Activated CD4-positive, alpha-beta T cell treated with anti-CD3 and anti-CD28 coated beads, Interleukin-2, amount 10 ng/mL, durations not matched to agents 24 days and 14 days (primary cell): ENCODE results near the gene ZNF217. TPM values are rescaled to one million over a fixed set of nuclear protein-coding genes. Genes with fewer than 3 reads are reported as not detected.
"Not testable (repeated sequence)": the region's sequence is repeated elsewhere in the genome, so short reads cannot be mapped to it uniquely, and the experiment has no call there.

Experiments used
- DNase-seq: peaks from one replicate; pipeline ENCODE4 v3.0.0; 2022
- H3K27ac Mint-ChIP-seq: one replicate; pipeline ENCODE4 v1.8.0; 2022; ENCODE audit warnings: mild to moderate bottlenecking, mixed read lengths
- H3K27me3 Mint-ChIP-seq: one replicate; pipeline ENCODE4 v1.8.0; 2022; ENCODE audit warnings: mixed read lengths
- H3K36me3 Mint-ChIP-seq: one replicate; pipeline ENCODE4 v1.8.0; 2022; ENCODE audit warnings: low read depth, mild to moderate bottlenecking, mixed read lengths
- H3K4me1 Mint-ChIP-seq: one replicate; pipeline ENCODE4 v1.8.0; 2021; ENCODE audit warnings: mixed read lengths
- H3K4me3 Mint-ChIP-seq: one replicate; pipeline ENCODE4 v1.8.0; 2022; ENCODE audit warnings: mild to moderate bottlenecking, moderate library complexity, mixed read lengths
- H3K9me3 Mint-ChIP-seq: one replicate; pipeline ENCODE4 v1.8.0; 2021; ENCODE audit warnings: mixed read lengths
- intact Hi-C: fragments of 100-400 bp; cut with micrococcal nuclease; formaldehyde crosslinking; loops from one replicate; pipeline ENCODE4 v1.15.1; 2023
- total RNA-seq: library from RNA; stranded (reverse); gene quantifications from 2 replicates; pipeline ENCODE4 v1.2.3, GENCODE V29; 2022

Gene ZNF217
- total RNA-seq: 58.0 and 60.9 TPM in 2 replicates

DNA sequence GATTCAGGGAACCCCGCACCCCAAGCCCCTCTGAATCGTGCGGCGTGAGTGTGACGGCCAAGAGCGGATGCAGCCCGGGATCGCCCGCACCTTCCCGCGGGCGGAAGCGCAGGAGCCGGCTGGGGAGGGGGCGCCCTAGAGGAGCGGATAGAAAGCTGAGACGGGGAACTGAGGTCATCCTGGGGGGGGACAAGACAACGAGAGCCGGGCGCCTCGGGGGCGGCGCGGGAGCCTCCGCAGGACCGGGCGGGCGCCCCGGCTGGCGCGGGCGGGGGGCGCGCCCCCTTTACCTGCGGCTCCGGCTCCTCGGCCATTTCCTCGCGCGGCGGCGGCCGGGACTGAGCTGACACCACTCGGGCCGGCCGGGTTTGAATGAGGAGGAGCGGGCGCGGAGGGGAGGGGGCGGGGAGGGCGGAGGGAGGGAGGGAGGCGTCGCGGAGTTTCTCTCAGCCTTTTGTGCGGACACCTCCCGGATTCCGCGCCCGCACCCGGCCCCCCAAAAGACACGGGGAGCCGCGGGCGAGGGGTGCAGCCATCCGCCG is at the start of gene ZNF217:
TSS of gene ZNF217 (minus strand) at position 374 of the 542 bp plus-strand sequence. CDS start 11,013 bp downstream, outside the sequence.
- intact Hi-C loops: loop anchor here (1.0 to 5.0 kb wide), 5 partner anchors 15 to 621 kb away; partner anchors contain the start of gene TSHZ2
- Mint-ChIP-seq H3K4me1 (peaks cover 44% of the 10 kb centered on the region), H3K36me3 (peaks cover 15% of the 10 kb centered on the region), H3K27ac (peak within 1 kb of the TSS; percentile 98), H3K4me3 (peak within 1 kb of the TSS; percentile 87)
- H3K27me3 Mint-ChIP-seq, H3K9me3 Mint-ChIP-seq: not testable (repeated sequence)
- peak; percentile 92 for DNase-seq

DNA sequence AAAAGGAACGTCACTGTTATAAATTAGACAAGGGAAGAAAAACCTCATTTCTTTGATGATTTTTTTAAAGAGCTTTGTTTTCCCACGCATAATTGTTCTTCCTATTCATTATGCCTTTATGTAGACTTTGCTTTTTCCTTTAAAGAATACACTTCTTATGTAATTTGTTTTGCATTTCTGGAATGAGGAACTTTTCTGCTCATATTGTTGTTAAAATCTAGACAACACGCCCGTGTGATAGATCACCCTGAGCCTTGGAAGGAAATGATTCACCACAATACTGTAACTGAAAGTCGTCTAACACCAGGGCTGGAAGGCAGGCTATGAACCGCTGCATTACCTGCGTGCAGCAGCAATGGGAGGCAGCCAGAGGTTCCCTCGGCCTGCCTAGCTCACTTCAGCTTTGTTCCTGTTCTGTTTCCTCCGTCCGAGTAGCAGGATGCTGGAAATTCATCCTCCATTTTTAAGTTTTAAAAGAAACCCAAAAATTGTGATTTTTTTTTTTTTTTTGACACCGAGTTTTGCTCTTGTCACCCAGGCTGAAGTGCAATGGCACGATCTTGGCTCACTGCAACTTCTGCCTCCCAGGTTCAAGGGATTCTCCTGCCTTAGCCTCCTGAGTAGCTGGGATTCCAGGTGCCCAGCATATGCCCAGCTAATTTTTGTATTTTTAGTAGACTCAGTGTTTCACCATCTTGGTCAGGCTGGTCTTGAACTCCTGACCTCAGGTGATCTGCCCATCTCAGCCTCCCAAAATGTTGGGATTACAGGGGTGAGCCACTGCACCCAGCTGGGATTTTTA is 49.6 kb upstream of the ZNF217 start:
- Mint-ChIP-seq H3K36me3 (peaks cover 2% of the 10 kb centered on the region), H3K27me3 (no peaks in the 10 kb centered on the region), H3K27ac (peak overlapping the region; percentile 98), H3K9me3 (no peaks in the 10 kb centered on the region), H3K4me1 (peaks cover 37% of the 10 kb centered on the region), H3K4me3 (peak overlapping the region; percentile 81)
- intact Hi-C loops: loop anchor here (1.0 to 5.0 kb wide), 10 partner anchors 9 to 304 kb away; no protein-coding TSS in a partner anchor
- DNase-seq: peak; percentile 91

DNA sequence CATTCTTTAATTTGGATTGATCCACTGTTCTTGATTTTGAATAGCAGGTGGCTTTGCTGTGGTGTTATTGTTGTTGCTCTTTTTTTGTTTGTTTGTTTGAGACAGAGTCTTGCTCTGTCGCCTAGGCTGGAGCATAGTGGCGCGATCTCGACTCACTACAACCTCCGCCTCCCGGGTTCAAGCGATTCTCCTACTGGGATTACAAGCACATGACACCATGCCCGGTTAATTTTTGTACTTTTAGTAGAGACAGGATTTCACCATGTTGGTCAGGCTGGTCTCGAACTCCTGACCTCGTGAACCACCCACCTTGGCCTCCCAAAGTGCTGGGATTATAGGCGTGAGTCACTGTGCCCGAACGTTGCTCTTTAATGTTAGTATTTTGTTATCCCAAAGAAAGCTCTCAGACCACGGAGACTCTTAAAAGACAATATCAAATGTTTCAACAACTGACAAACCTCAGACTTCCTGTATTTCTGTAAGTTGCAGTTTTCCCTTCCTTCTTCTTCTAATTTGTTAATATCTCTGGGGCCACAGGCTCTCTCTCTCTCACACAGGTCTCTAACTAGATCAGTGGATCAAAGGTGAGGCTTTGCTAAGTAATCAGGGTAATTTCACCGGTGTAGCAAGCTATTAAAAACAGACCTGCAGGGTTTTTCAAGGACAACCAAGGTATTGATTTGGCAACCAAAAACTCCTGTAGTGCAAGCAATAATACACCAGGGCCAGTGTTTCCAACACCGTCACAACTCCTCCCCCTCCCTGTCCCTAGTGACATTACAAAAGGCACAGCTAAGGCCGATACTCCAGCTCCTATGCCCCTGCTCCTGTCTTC is 48.8 kb upstream of the ZNF217 start:
- Mint-ChIP-seq H3K9me3 (no peaks in the 10 kb centered on the region), H3K4me1 (peaks cover 39% of the 10 kb centered on the region), H3K4me3 (peak overlapping the region; percentile 81), H3K27me3 (no peaks in the 10 kb centered on the region), H3K36me3 (peaks cover 2% of the 10 kb centered on the region), H3K27ac (peak overlapping the region; percentile 98)
- DNase-seq: peak; percentile 84
- intact Hi-C loops: loop anchor here (1.0 to 5.0 kb wide), 10 partner anchors 10 to 305 kb away; no protein-coding TSS in a partner anchor

DNA sequence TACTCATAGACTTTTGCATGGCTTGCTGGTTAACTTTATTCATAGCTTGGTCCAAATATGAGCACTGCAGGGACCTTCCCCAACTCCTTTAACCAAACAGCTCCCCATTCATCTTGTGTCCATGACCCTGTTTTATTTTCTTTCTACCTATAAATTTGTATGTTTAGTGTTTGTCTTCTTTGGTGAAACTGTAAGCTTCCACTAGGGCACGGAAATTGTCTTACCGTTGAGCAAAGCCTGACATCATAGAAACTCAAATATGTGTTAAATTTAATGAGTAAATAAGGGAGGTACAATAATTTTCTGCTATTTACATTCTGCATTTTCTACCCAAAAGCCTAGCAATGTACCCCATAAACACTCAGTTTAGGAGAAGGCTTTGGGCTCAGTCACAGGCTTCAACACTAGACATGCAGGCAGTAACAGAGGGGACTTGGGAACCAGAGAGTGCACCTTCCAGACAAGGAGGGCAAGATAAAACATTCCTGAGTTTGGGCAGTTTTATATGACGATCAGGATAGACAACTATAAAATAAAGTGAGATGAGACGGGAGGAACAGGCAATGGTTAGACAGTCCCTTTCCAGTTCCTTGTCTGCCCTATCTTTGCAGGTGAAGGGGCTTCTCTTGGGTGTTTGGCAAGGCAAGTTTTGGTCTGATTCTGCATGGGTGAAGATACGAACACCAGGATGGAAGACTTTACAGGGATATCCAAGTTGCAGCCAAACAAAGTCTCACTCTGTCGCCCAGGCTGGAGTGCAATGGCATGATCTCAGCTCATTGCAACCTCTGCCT is 46.2 kb upstream of the ZNF217 start:
- H3K4me3 Mint-ChIP-seq: no peak overlapping the region
- H3K9me3 Mint-ChIP-seq: no peaks in the 10 kb centered on the region
- peaks cover 47% of the 10 kb centered on the region for H3K4me1 Mint-ChIP-seq
- peaks cover 2% of the 10 kb centered on the region for H3K36me3 Mint-ChIP-seq
- H3K27ac Mint-ChIP-seq: no peak overlapping the region
- intact Hi-C loops: loop anchor here (5.0 kb wide), 4 partner anchors 112 to 307 kb away; no protein-coding TSS in a partner anchor
- H3K27me3 Mint-ChIP-seq: no peaks in the 10 kb centered on the region
- no peak for DNase-seq

- Mint-ChIP-seq H3K4me1 (peaks cover 47% of the 10 kb centered on the region), H3K4me3 (no peak overlapping the region), H3K27me3 (no peaks in the 10 kb centered on the region), H3K27ac (no peak overlapping the region), H3K36me3 (peaks cover 2% of the 10 kb centered on the region), H3K9me3 (no peaks in the 10 kb centered on the region)
- DNase-seq: no peak
- intact Hi-C loops: no loop called here
Observed at GRCh38 chr20:53639128-53639527, 45.5 kb upstream of the ZNF217 start.

GRCh38 chr20:53637310-53637709 is 43.7 kb upstream of the ZNF217 start:
- H3K27ac Mint-ChIP-seq, H3K27me3 Mint-ChIP-seq, H3K9me3 Mint-ChIP-seq, intact Hi-C loops, H3K4me3 Mint-ChIP-seq, DNase-seq, H3K36me3 Mint-ChIP-seq: not testable (repeated sequence)
- H3K4me1 Mint-ChIP-seq: peaks cover 38% of the 10 kb centered on the region

DNA sequence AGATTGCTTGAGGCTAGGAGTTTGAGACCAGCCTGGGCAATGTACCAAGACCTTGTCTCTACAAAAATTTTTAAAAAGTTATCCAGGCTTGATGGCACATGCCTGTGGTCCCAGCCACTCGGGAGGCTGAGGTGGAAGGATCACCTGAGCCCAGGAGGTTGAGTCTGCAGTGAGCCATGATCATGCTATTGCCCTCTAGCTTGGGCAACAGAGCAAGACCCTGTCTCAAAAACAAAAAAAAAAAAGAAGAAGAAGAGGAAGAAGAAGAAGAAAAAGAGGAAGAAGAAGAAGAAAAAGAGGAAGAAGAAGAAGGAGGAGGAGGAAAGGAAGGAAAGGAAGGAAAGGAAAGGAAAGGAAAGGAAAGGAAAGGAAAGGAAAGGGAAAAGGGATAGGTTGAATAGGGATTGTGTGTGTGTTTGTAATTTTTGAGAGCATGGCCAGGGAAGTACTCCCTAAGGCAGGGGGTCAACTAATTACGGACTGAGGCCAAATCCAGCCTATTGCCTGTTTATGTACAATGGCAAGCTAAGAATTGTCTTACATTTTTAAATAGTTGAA is 43.0 kb upstream of the ZNF217 start:
- Mint-ChIP-seq H3K36me3 (peaks cover 3% of the 10 kb centered on the region), H3K9me3 (no peaks in the 10 kb centered on the region), H3K27me3 (no peaks in the 10 kb centered on the region), H3K4me1 (peaks cover 35% of the 10 kb centered on the region), H3K27ac (peak overlapping the region; percentile 44), H3K4me3 (no peak overlapping the region)
- no peak for DNase-seq
- intact Hi-C loops: no loop called here

GRCh38 chr20:53635221-53635620 is 41.6 kb upstream of the ZNF217 start:
- H3K27ac Mint-ChIP-seq: peak overlapping the region; percentile 46
- intact Hi-C loops: no loop called here
- no peaks in the 10 kb centered on the region for H3K27me3 Mint-ChIP-seq
- H3K36me3 Mint-ChIP-seq: peaks cover 3% of the 10 kb centered on the region
- H3K9me3 Mint-ChIP-seq: no peaks in the 10 kb centered on the region
- DNase-seq: no peak
- H3K4me1 Mint-ChIP-seq: peaks cover 29% of the 10 kb centered on the region
- no peak overlapping the region for H3K4me3 Mint-ChIP-seq

- Mint-ChIP-seq H3K27ac (no peak overlapping the region), H3K4me3 (no peak overlapping the region), H3K36me3 (peaks cover 1% of the 10 kb centered on the region), H3K27me3 (no peaks in the 10 kb centered on the region), H3K9me3 (no peaks in the 10 kb centered on the region), H3K4me1 (peaks cover 21% of the 10 kb centered on the region)
- DNase-seq: no peak
- intact Hi-C loops: no loop called here
Observed at GRCh38 chr20:53631909-53632662, 38.4 kb upstream of the ZNF217 start.

GRCh38 chr20:53629436-53629835 is 35.8 kb upstream of the ZNF217 start:
- Mint-ChIP-seq H3K27ac (no peak overlapping the region), H3K4me3 (no peak overlapping the region), H3K4me1 (peaks cover 9% of the 10 kb centered on the region)

GRCh38 chr20:53628758-53629157 is 35.1 kb upstream of the ZNF217 start:
- H3K4me1 Mint-ChIP-seq: peaks cover 10% of the 10 kb centered on the region
- intact Hi-C loops, H3K4me3 Mint-ChIP-seq, H3K36me3 Mint-ChIP-seq, DNase-seq, H3K9me3 Mint-ChIP-seq, H3K27ac Mint-ChIP-seq, H3K27me3 Mint-ChIP-seq: not testable (repeated sequence)

More at GRCh38 chr20:53629436-53629835, 35.8 kb upstream of the ZNF217 start:
- no peaks in the 10 kb centered on the region for H3K27me3 Mint-ChIP-seq
- DNase-seq: no peak
- peaks cover 1% of the 10 kb centered on the region for H3K36me3 Mint-ChIP-seq
- intact Hi-C loops: no loop called here
- no peaks in the 10 kb centered on the region for H3K9me3 Mint-ChIP-seq

DNA sequence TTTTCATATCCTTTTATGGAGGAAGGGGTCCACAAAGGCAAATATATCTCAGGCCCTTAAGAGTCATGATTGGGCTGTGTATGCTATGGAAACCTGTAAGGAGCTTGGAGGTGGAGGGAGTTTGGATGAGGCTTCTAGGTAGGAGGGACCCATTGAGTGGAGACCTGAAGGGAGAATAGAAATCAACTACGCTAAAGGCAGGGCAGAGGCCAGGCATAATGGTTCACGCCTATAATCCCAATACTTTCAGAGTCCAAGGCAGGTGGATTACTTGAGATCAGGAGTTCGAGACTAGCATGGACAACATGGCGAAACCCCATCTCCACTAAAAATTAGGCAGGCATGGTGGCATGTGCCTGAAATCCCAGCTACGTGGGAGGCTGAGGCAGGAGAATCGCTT is 34.4 kb upstream of the ZNF217 start:
- Mint-ChIP-seq H3K36me3 (peaks cover 1% of the 10 kb centered on the region), H3K9me3 (no peaks in the 10 kb centered on the region)

More for the DNA sequence above, 34.4 kb upstream of the ZNF217 start:
- Mint-ChIP-seq H3K4me1 (peaks cover 17% of the 10 kb centered on the region), H3K27ac (no peak overlapping the region), H3K27me3 (no peaks in the 10 kb centered on the region), H3K4me3 (no peak overlapping the region)
- intact Hi-C loops: no loop called here
- no peak for DNase-seq
